Esophagus squamous epithelium (tissue), 5 donors: ENCODE data around the gene ETFB. TPM values are rescaled to one million over a fixed set of nuclear protein-coding genes. Genes with fewer than 3 reads are reported as not detected.

Source experiments
- DNase-seq: peaks from one replicate; lab custom pipeline; 2025; lab: John Stamatoyannopoulos, UW
- H3K27ac ChIP-seq, 4 donors: fragments of 200-600 bp; sonication (generic); one replicate each; pipeline ENCODE4 v1.5.1; 2016 to 2019; ENCODE audit warnings: mild to moderate bottlenecking in 1 of 4
- H3K27me3 ChIP-seq, 4 donors: fragments of 200-600 bp; sonication (generic); 1 replicate in 3 of 4; 2 replicates in 1 of 4; pipeline versions ENCODE4 v1.5.1 to v1.6.0; 2017 to 2021; ENCODE audit warnings: antibody characterized with exemption in 1 of 4
- H3K36me3 ChIP-seq, 3 donors: fragments of 200-600 bp; sonication (generic); one replicate each; pipeline ENCODE4 v1.5.1; 2016 to 2019
- H3K4me1 ChIP-seq, 3 donors: fragments of 200-600 bp; sonication (generic); one replicate each; pipeline ENCODE4 v1.5.1; 2017 to 2019
- H3K4me3 ChIP-seq, 4 donors: fragments of 200-600 bp; sonication (generic); 1 replicate in 3 of 4; 2 replicates in 1 of 4; pipeline ENCODE4 v1.5.1; 2016 to 2019; ENCODE audit warnings: mild to moderate bottlenecking in 2 of 4, moderate library complexity in 1 of 4
- H3K9me3 ChIP-seq, 3 donors: fragments of 200-600 bp; sonication (generic); one replicate each; pipeline ENCODE4 v1.5.1; 2016 to 2019
- CTCF ChIP-seq, 6 experiments: fragments of 450-650 bp in 4 of 6; fragments of 200-600 bp in 2 of 6; sonication (generic) in 2 of 6; IDR thresholded peaks; one replicate each; pipeline ENCODE4 v1.5.1; 2016 to 2019; ENCODE audit warnings: antibody characterized with exemption in 6 of 6, mild to moderate bottlenecking in 4 of 6, moderate library complexity in 4 of 6
- POLR2A ChIP-seq, 4 donors: fragments of 450-650 bp; IDR thresholded peaks; one replicate each; pipeline ENCODE4 v1.6.1; 2017; ENCODE audit warnings: antibody characterized with exemption in 4 of 4, mild to moderate bottlenecking in 4 of 4, moderate library complexity in 3 of 4
- WGBS, 2 donors: methylation state at CpG; one replicate each; pipeline ENCODE4 v1.1.5; 2018; 5-methylcytosine and 5-hydroxymethylcytosine counted together
- intact Hi-C: fragments of 100-400 bp; cut with DNase I; formaldehyde crosslinking; loops from one replicate; pipeline ENCODE4 v1.15.0; 2022
- total RNA-seq, 4 donors: library from RNA; depleted of rRNA; stranded (reverse); fragments of >200 nt; gene quantifications; one replicate each; pipeline ENCODE4 v1.1.0, GENCODE V29; 2016
- donor health status: DM: yes; HTN: yes; CAD: no.

ETFB gene
- total RNA-seq, 4 donors from 2014 or later, result 104 to 215 (median 157) TPM

- H3K4me3 ChIP-seq, result peak overlapping the region; percentile 14 to 66 (median 40)
- H3K27ac ChIP-seq, result peak overlapping the region; percentile 62 to 88 (median 85)
- TF ChIP-seq POLR2A (IDR thresholded peaks at IDR 0.05), result peak in 1 of 4 donors; percentile 27
- no peak for TF ChIP-seq CTCF (IDR thresholded peaks at IDR 0.05)
- intact Hi-C loops, result no loop called here
- peak; percentile 83 for DNase-seq
- H3K27me3 ChIP-seq, result no peaks in the 10 kb centered on the region
- H3K4me1 ChIP-seq, result peaks cover 5 to 50% (median 11%) of the 10 kb centered on the region in 3 donors
- H3K36me3 ChIP-seq, result no peaks in the 10 kb centered on the region
- H3K9me3 ChIP-seq, result no peaks in the 10 kb centered on the region
- 3% methylated on average over 13 to 15 of the region's 45 CpGs for WGBS, 2 donors
Measured at GRCh38 chr19:51394050-51394836, 28.1 kb upstream of the ETFB start.

- no peaks in the 10 kb centered on the region for H3K27me3 ChIP-seq
- WGBS, 2 donors, result 80 to 95% methylated on average over 1 of the region's 1 CpG
- no peak for DNase-seq
- no peak for TF ChIP-seq POLR2A (IDR thresholded peaks at IDR 0.05)
- TF ChIP-seq CTCF (IDR thresholded peaks at IDR 0.05), result no peak
- no peaks in the 10 kb centered on the region for H3K9me3 ChIP-seq
- peaks cover 5 to 47% (median 11%) of the 10 kb centered on the region in 3 donors for H3K4me1 ChIP-seq
- no peaks in the 10 kb centered on the region for H3K36me3 ChIP-seq
- no peak overlapping the region for H3K4me3 ChIP-seq
- no peak overlapping the region for H3K27ac ChIP-seq
- intact Hi-C loops, result no loop called here
Measured at GRCh38 chr19:51392701-51393100, 26.5 kb upstream of the ETFB start.

GRCh38 chr19:51391073-51391611, 25.0 kb upstream of the ETFB start:
- intact Hi-C loops, result no loop called here
- WGBS, 2 donors, result 62 to 68% methylated on average over 8 of the region's 8 CpGs
- Histone ChIP-seq H3K27ac (no peak overlapping the region), H3K36me3 (no peaks in the 10 kb centered on the region), H3K4me1 (peaks cover 5 to 36% (median 11%) of the 10 kb centered on the region in 3 donors), H3K27me3 (no peaks in the 10 kb centered on the region), H3K9me3 (no peaks in the 10 kb centered on the region), H3K4me3 (no peak overlapping the region)
- DNase-seq, result no peak
- TF ChIP-seq POLR2A (IDR thresholded peaks at IDR 0.05), result no peak
- TF ChIP-seq CTCF (IDR thresholded peaks at IDR 0.05), result no peak

GRCh38 chr19:51389143-51389542, 23.0 kb upstream of the ETFB start:
- 87 to 94% methylated on average over 6 to 8 of the region's 14 CpGs for WGBS, 2 donors
- H3K27ac ChIP-seq, result no peak overlapping the region
- no peak for DNase-seq
- H3K4me3 ChIP-seq, result no peak overlapping the region
- peaks cover 0 to 17% (median 4%) of the 10 kb centered on the region in 3 donors for H3K4me1 ChIP-seq
- no peaks in the 10 kb centered on the region for H3K27me3 ChIP-seq
- TF ChIP-seq POLR2A (IDR thresholded peaks at IDR 0.05) (no peak), CTCF (IDR thresholded peaks at IDR 0.05) (no peak)
- H3K9me3 ChIP-seq, result no peaks in the 10 kb centered on the region
- H3K36me3 ChIP-seq, result no peaks in the 10 kb centered on the region
- intact Hi-C loops, result no loop called here

DNA sequence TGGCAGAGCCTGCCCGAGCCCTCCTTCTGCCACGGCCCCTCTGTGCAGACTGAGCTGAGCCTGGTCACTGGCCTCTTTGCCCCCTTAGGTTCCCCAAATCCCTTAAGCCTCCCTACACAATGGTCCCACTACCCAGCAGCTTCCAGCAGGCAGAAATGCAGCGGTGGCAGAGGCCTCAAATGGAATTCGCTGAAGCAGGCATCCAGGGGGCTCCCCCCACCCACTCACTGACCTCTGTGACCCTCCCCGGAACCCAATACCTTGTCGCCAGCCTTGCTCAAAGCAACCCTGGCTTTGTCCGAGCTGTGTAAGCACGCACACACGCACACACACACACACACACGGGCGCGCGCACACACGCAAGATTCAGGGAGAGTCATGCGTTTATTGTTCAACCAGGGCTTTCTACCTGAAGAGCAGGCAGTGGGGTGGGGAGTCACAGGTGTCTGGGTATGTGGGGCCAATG, 21.8 kb upstream of the ETFB start, which contains the start of gene LIM2:
Gene LIM2, minus strand, starts transcription at position 51 of the 466 bp plus-strand sequence. CDS start 531 bp downstream, outside the sequence.
- intact Hi-C loops, result no loop called here
- Histone ChIP-seq H3K27me3 (no peaks in the 10 kb centered on the region), H3K36me3 (no peaks in the 10 kb centered on the region), H3K4me1 (peaks cover 0 to 9% (median 0%) of the 10 kb centered on the region in 3 donors), H3K27ac (no peak within 1 kb of the TSS), H3K4me3 (no peak within 1 kb of the TSS), H3K9me3 (no peaks in the 10 kb centered on the region)
- WGBS, 2 donors, result 55 to 89% methylated on average over 5 to 6 of the region's 15 CpGs
- no peak for DNase-seq
- TF ChIP-seq CTCF (IDR thresholded peaks at IDR 0.05), result no peak
